KMS-11 (cell line): ENCODE results near the gene LUZP2.

ENCODE experiments used
- H2AFZ ChIP-seq: fragments of 200-600 bp; sonication (generic); 2 replicates; pipeline ENCODE4 v1.6.1; 2016; ENCODE audit warnings: antibody characterized with exemption, mixed run types, low read depth
- H3K27ac ChIP-seq: fragments of 200-600 bp; sonication (generic); 2 replicates; pipeline ENCODE4 v1.6.1; 2016; ENCODE audit warnings: mild to moderate bottlenecking, mixed run types
- H3K27me3 ChIP-seq: fragments of 200-600 bp; sonication (generic); 2 replicates; pipeline ENCODE4 v1.6.1; 2017; ENCODE audit warnings: mild to moderate bottlenecking, low read depth, mixed run types, moderate library complexity; ENCODE audit not compliant: insufficient read depth
- H3K36me3 ChIP-seq: fragments of 200-600 bp; sonication (generic); 2 replicates; pipeline ENCODE4 v1.6.1; 2017; ENCODE audit warnings: mild to moderate bottlenecking, mixed run types; ENCODE audit not compliant: insufficient read depth
- H3K4me1 ChIP-seq: fragments of 200-600 bp; sonication (generic); 2 replicates; pipeline ENCODE4 v1.6.1; 2016; ENCODE audit warnings: mild to moderate bottlenecking, low read depth, mixed run types; ENCODE audit not compliant: poor library complexity, severe bottlenecking
- H3K4me2 ChIP-seq: fragments of 200-600 bp; sonication (generic); 2 replicates; pipeline ENCODE4 v1.7.0; 2016; ENCODE audit warnings: mild to moderate bottlenecking, mixed run types
- H3K4me3 ChIP-seq: fragments of 200-600 bp; sonication (generic); IDR thresholded peaks from 2 replicates; pipeline ENCODE4 v1.6.1; 2017; ENCODE audit warnings: low read depth, low read length, mixed read lengths; ENCODE audit not compliant: insufficient read depth
- H3K79me2 ChIP-seq: fragments of 200-600 bp; sonication (generic); 2 replicates; pipeline ENCODE4 v1.6.1; 2016; ENCODE audit warnings: low read depth, mixed run types; ENCODE audit not compliant: insufficient read depth
- H3K9ac ChIP-seq: fragments of 200-600 bp; sonication (generic); 2 replicates; pipeline ENCODE4 v1.6.1; 2016; ENCODE audit warnings: mild to moderate bottlenecking, mixed run types
- H4K20me1 ChIP-seq: fragments of 200-600 bp; sonication (generic); 2 replicates; pipeline ENCODE4 v1.6.1; 2016; ENCODE audit warnings: mild to moderate bottlenecking, mixed run types; ENCODE audit not compliant: insufficient read depth
- CTCF ChIP-seq: fragments of 200-600 bp; sonication (generic); conservative IDR thresholded peaks from 2 replicates; pipeline ENCODE4 v1.6.1; 2017; ENCODE audit warnings: low read depth, mild to moderate bottlenecking, antibody characterized with exemption, low read length, moderate library complexity, mixed read lengths

The LUZP2 gene

GRCh38 chr11:24705474-24705873 lies 208.6 kb downstream of the LUZP2 start:
- H2AFZ ChIP-seq, result no peak overlapping the region
- H3K9ac ChIP-seq, result no peak overlapping the region
- TF ChIP-seq CTCF, result no peak
- no peaks in the 10 kb centered on the region for H3K79me2 ChIP-seq
- H3K36me3 ChIP-seq, result no peaks in the 10 kb centered on the region
- peaks cover 9% of the 10 kb centered on the region for H3K4me1 ChIP-seq
- no peak overlapping the region for H3K4me3 ChIP-seq
- H3K27me3 ChIP-seq, result no peaks in the 10 kb centered on the region
- H3K27ac ChIP-seq, result no peak overlapping the region
- H4K20me1 ChIP-seq, result no peaks in the 10 kb centered on the region
- no peak overlapping the region for H3K4me2 ChIP-seq

GRCh38 chr11:24708616-24709015 lies 211.8 kb downstream of the LUZP2 start:
- no peaks in the 10 kb centered on the region for H3K79me2 ChIP-seq
- H3K4me2 ChIP-seq, result no peak overlapping the region
- peaks cover 12% of the 10 kb centered on the region for H3K4me1 ChIP-seq
- TF ChIP-seq CTCF, result no peak
- H3K27me3 ChIP-seq, result no peaks in the 10 kb centered on the region
- H3K27ac ChIP-seq, result no peak overlapping the region
- no peaks in the 10 kb centered on the region for H4K20me1 ChIP-seq
- no peak overlapping the region for H3K4me3 ChIP-seq
- no peaks in the 10 kb centered on the region for H3K36me3 ChIP-seq
- H3K9ac ChIP-seq, result no peak overlapping the region
- H2AFZ ChIP-seq, result no peak overlapping the region

- Histone ChIP-seq H3K4me3 (no peak overlapping the region), H3K36me3 (no peaks in the 10 kb centered on the region), H3K4me2 (peak overlapping the region; percentile 80), H3K9ac (no peak overlapping the region; the same call in 1 of the 2 replicates), H4K20me1 (no peaks in the 10 kb centered on the region), H3K27ac (no peak overlapping the region), H3K4me1 (peaks cover 12% of the 10 kb centered on the region), H3K79me2 (no peaks in the 10 kb centered on the region), H3K27me3 (no peaks in the 10 kb centered on the region), H2AFZ (no peak overlapping the region)
- no peak for TF ChIP-seq CTCF
These were observed 213.2 kb downstream of the LUZP2 start for GRCh38 chr11:24709928-24710565.

GRCh38 chr11:24714601-24715000 lies 217.7 kb downstream of the LUZP2 start:
- Histone ChIP-seq H3K9ac (no peak overlapping the region), H3K36me3 (no peaks in the 10 kb centered on the region)
- no peak for TF ChIP-seq CTCF

More at GRCh38 chr11:24714601-24715000, 217.7 kb downstream of the LUZP2 start:
- Histone ChIP-seq H3K79me2 (no peaks in the 10 kb centered on the region), H3K27ac (no peak overlapping the region), H2AFZ (no peak overlapping the region), H3K27me3 (no peaks in the 10 kb centered on the region), H3K4me2 (no peak overlapping the region), H3K4me3 (no peak overlapping the region), H4K20me1 (no peaks in the 10 kb centered on the region), H3K4me1 (peaks cover 11% of the 10 kb centered on the region)
